Measurements from ENCODE around the gene DDB1.

DNA sequence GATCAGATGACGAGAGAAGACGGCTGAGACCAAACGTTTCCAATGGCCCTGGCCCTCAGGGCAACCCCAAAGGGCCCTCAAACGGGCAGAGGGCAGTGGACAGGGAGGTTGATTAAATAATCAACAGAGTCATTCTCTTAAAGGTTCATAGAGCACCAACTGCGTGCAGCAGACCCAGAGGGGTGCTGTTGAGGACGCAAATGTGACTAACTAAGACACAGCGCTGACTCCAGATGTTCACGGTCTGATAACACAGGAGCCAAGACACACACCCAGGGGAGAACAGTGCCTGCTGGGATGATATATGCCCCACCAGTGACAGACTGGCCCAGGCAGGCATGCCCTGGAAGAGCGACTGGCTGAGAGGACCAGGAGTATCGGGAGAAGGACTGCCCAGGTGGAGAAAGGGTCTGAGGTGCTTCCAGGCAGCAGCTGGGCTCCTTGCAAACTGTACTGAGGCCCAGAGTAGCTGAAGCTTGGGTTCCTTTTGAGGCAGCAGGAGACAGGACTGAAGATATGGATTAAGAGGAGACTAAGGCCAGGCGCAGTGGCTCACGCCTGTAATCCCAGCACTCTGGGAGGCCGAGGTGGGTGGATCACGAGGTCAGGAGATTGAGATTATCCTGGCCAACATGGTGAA is 45.4 kb downstream of the DDB1 start:
- TF ChIP-seq, protein P1, sequence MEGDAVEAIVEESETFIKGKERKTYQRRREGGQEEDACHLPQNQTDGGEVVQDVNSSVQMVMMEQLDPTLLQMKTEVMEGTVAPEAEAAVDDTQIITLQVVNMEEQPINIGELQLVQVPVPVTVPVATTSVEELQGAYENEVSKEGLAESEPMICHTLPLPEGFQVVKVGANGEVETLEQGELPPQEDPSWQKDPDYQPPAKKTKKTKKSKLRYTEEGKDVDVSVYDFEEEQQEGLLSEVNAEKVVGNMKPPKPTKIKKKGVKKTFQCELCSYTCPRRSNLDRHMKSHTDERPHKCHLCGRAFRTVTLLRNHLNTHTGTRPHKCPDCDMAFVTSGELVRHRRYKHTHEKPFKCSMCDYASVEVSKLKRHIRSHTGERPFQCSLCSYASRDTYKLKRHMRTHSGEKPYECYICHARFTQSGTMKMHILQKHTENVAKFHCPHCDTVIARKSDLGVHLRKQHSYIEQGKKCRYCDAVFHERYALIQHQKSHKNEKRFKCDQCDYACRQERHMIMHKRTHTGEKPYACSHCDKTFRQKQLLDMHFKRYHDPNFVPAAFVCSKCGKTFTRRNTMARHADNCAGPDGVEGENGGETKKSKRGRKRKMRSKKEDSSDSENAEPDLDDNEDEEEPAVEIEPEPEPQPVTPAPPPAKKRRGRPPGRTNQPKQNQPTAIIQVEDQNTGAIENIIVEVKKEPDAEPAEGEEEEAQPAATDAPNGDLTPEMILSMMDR (IDR thresholded peaks at IDR 0.05; ENCODE audit: low read depth, low read length, poor library complexity, severe bottlenecking), result no peak
- no peak for TF ChIP-seq EZH2phosphoT487 (IDR thresholded peaks at IDR 0.05; ENCODE audit: borderline replicate concordance, low read length)
